GM12892 (cell line): Measurements from ENCODE around the gene VWA3B.

Experiments
- POLR2A ChIP-seq: IDR thresholded peaks from 2 replicates; pipeline ENCODE4 v1.6.1; 2011; ENCODE audit warnings: low read depth, low read length, control low read depth
- POLR2AphosphoS5 ChIP-seq: IDR thresholded peaks from 2 replicates; pipeline ENCODE4 v1.6.1; 2011; ENCODE audit warnings: low read depth, low read length, control low read depth
- TAF1 ChIP-seq: IDR thresholded peaks from 2 replicates; pipeline ENCODE4 v1.6.1; 2011; ENCODE audit warnings: low read depth, mild to moderate bottlenecking, control low read depth, low read length, borderline replicate concordance

- TF ChIP-seq POLR2A (no peak), TAF1 (no peak), POLR2AphosphoS5 (no peak)
Measured at GRCh38 chr2:98127229-98127989, 40.4 kb downstream of the VWA3B start.
